ENCODE results near the gene DGLUCY. TPM values are rescaled to one million over a fixed set of nuclear protein-coding genes. Genes with fewer than 3 reads are reported as not detected.
"Not testable (repeated sequence)": the region's sequence is repeated elsewhere in the genome, so short reads cannot be mapped to it uniquely, and the experiment has no call there.

Gene DGLUCY
- total RNA-seq, 2 donors from 2014 or later = 88.0 to 148 TPM

- Histone ChIP-seq H3K27ac (peak overlapping the region; percentile 32 to 43), H3K4me3 (no peak overlapping the region), H3K27me3 (replicated peaks; ENCODE audit: insufficient read depth) (no peaks in the 10 kb centered on the region), H3K36me3 (no peaks in the 10 kb centered on the region), H3K9me3 (no peaks in the 10 kb centered on the region), H3K4me1 (replicated peaks) (peaks cover 17% of the 10 kb centered on the region)
- no peak for TF ChIP-seq CTCF (IDR thresholded peaks at IDR 0.05)
- no peak for TF ChIP-seq POLR2AphosphoS5 (IDR thresholded peaks at IDR 0.05)
- TF ChIP-seq POLR2A (IDR thresholded peaks at IDR 0.05) = no peak
- no peak for DNase-seq (ENCODE audit: low spot score)
- intact Hi-C loops (cut with DNase I) = no loop called here
- WGBS = 97% methylated on average over 4 of the region's 4 CpGs
Measured at GRCh38 chr14:91155626-91156089, 41.8 kb downstream of the DGLUCY start.

- intact Hi-C loops (cut with DNase I); H3K36me3 ChIP-seq; H3K27ac ChIP-seq: not testable (repeated sequence)
Measured at GRCh38 chr14:91156142-91156666, 42.3 kb downstream of the DGLUCY start.

GRCh38 chr14:91156877-91157276, 43.0 kb downstream of the DGLUCY start:
- peaks cover 17% of the 10 kb centered on the region for H3K4me1 ChIP-seq (replicated peaks)
- H3K27me3 ChIP-seq (replicated peaks; ENCODE audit: insufficient read depth); H3K4me3 ChIP-seq; intact Hi-C loops (cut with DNase I); H3K9me3 ChIP-seq; DNase-seq (ENCODE audit: low spot score); H3K27ac ChIP-seq; H3K36me3 ChIP-seq: not testable (repeated sequence)

More at GRCh38 chr14:91156142-91156666, 42.3 kb downstream of the DGLUCY start:
- not testable (repeated sequence) for H3K9me3 ChIP-seq; DNase-seq (ENCODE audit: low spot score); H3K27me3 ChIP-seq (replicated peaks; ENCODE audit: insufficient read depth); H3K4me3 ChIP-seq
- 73% methylated on average over 9 of the region's 9 CpGs for WGBS
- peaks cover 17% of the 10 kb centered on the region for H3K4me1 ChIP-seq (replicated peaks)

- 26% methylated on average over 2 of the region's 2 CpGs for WGBS
- Histone ChIP-seq H3K9me3 (no peaks in the 10 kb centered on the region), H3K36me3 (peaks cover 5 to 9% of the 10 kb centered on the region in 2 donors), H3K27ac (peak overlapping the region; percentile 54 to 66), H3K4me3 (no peak overlapping the region), H3K27me3 (replicated peaks; ENCODE audit: insufficient read depth) (no peaks in the 10 kb centered on the region), H3K4me1 (replicated peaks) (peaks cover 17% of the 10 kb centered on the region)
- intact Hi-C loops (cut with DNase I) = no loop called here
- DNase-seq (ENCODE audit: low spot score) = peak; percentile 87
- peak; percentile 94 for TF ChIP-seq POLR2AphosphoS5 (IDR thresholded peaks at IDR 0.05)
- no peak for TF ChIP-seq CTCF (IDR thresholded peaks at IDR 0.05)
- TF ChIP-seq POLR2A (IDR thresholded peaks at IDR 0.05) = no peak
Measured at GRCh38 chr14:91158091-91158790, 44.4 kb downstream of the DGLUCY start.

GRCh38 chr14:91159182-91159581, 45.3 kb downstream of the DGLUCY start:
- TF ChIP-seq POLR2A (IDR thresholded peaks at IDR 0.05) (no peak), POLR2AphosphoS5 (IDR thresholded peaks at IDR 0.05) (no peak), CTCF (IDR thresholded peaks at IDR 0.05) (no peak)
- DNase-seq (ENCODE audit: low spot score) = no peak
- Histone ChIP-seq H3K27me3 (replicated peaks; ENCODE audit: insufficient read depth) (no peaks in the 10 kb centered on the region), H3K4me1 (replicated peaks) (peaks cover 17% of the 10 kb centered on the region), H3K36me3 (peaks cover 5 to 9% of the 10 kb centered on the region in 2 donors), H3K9me3 (no peaks in the 10 kb centered on the region), H3K27ac (peak overlapping the region in 1 of 2 donors; percentile 54), H3K4me3 (no peak overlapping the region)
- 92% methylated on average over 6 of the region's 6 CpGs for WGBS
- intact Hi-C loops (cut with DNase I) = no loop called here

- no peak for DNase-seq (ENCODE audit: low spot score)
- Histone ChIP-seq H3K27me3 (replicated peaks; ENCODE audit: insufficient read depth) (no peaks in the 10 kb centered on the region), H3K36me3 (peaks cover 5 to 9% of the 10 kb centered on the region in 2 donors), H3K4me1 (replicated peaks) (peaks cover 20% of the 10 kb centered on the region), H3K27ac (no peak overlapping the region), H3K9me3 (no peaks in the 10 kb centered on the region), H3K4me3 (no peak overlapping the region)
- 90% methylated on average over 6 of the region's 6 CpGs for WGBS
- intact Hi-C loops (cut with DNase I) = no loop called here
- no peak for TF ChIP-seq CTCF (IDR thresholded peaks at IDR 0.05)
- no peak for TF ChIP-seq POLR2AphosphoS5 (IDR thresholded peaks at IDR 0.05)
- no peak for TF ChIP-seq POLR2A (IDR thresholded peaks at IDR 0.05)
Measured at GRCh38 chr14:91159906-91160305, 46.0 kb downstream of the DGLUCY start.

All from prostate gland (tissue), 2 donors.